CD1c-positive myeloid dendritic cell (primary cell): Measurements from ENCODE around the gene DOCK11.
"Not testable (repeated sequence)": the region's sequence is repeated elsewhere in the genome, so short reads cannot be mapped to it uniquely, and the experiment has no call there.

Experiments used
- DNase-seq: peaks from one replicate; pipeline ENCODE4 v3.0.0-alpha.2; 2016; ENCODE audit errors: extremely low spot score

Gene DOCK11

GRCh38 chrX:118495061-118495921 is at the start of gene DOCK11:
Gene DOCK11, plus strand, starts transcription at chrX:118495815. Its CDS starts 157 bp downstream, at chrX:118495972.
- peak; percentile 85 for DNase-seq

GRCh38 chrX:118448273-118448783 is 47.3 kb upstream of the DOCK11 start:
- no peak for DNase-seq

GRCh38 chrX:118455013-118455412 is 40.6 kb upstream of the DOCK11 start:
- no peak for DNase-seq

DNA sequence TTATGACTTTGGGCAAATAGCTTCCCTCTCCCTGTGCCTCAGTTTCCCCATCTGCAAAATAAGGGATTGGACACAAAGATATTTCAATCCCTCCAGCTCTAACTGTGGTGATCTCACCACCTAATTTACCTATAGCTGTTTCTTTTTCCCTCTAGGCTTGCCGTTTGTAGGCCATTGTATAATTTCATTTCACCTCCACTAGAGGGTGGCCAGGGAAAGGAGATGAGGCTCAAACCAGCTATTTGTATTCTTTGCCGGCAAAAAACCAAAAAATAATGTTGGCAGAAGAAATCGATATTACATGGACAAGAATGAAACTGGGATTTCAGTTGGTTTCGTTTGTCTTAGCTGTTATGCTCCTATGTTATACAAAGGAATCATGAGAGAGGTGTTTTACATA is 36.1 kb upstream of the DOCK11 start:
- peak; percentile 22 for DNase-seq

DNA sequence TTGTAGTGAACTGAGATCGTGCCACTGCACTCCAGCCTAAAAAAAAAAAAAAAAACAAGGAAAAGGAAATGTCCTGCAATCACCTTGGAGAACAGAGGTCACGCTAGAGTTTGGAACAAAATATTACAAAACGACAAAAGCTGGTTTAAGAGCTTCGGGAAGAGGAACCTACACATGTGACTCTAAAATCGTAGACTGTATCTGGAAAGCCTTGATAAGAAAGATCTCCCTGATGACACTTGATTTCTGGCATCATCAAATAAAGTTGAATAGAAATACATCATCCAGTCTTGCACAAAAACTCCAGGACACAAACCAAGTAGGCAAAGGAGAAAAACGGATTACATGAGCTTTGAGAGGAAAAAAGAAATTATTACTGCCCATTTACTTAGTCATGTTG is 31.1 kb upstream of the DOCK11 start:
- DNase-seq: peak; percentile 24

DNA sequence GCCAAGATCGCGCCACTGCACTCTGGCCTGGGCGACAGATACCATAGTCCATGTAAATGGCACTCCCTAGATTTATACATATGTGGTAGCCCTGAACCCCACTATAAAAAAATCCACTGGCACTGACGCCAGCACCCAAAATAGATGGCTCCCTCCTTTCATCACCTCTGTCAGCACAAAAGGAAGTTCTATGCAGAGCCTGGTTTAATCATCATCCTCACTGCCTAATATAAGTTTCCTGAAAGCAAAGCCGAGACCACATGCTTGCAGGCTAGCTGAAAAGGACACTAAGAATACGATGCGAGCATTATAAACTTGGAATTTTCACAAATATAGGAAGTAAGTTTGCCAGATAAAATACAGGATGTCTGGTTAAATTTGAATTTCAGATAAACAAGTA is 27.5 kb upstream of the DOCK11 start:
- DNase-seq: no peak

DNA sequence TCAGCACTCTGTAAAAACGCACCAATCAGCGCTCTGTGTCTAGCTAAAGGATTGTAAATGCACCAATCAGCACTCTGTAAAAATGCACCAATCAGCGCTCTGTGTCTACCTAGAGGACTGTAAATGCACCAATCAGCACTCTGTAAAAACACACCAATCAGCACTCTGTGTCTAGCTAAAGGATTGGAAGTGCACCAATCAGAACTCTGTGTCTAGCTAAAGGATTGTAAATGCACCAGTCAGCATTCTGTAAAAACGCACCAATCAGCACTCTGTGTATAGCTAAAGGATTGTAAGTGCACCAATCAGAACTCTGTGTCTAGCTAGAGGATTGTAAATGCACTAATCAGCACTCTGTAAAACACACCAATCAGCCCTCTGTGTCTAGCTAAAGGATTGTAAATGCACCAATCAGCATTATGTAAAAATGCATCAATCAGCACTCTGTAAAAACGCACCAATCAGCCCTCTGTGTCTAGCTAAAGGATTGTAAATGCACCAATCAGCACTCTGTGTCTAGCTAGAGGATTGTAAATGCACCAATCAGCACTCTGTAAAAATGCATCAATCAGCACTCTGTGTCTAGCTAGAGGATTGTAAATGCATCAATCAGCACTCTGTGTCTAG is 24.8 kb upstream of the DOCK11 start:
- not testable (repeated sequence) for DNase-seq

GRCh38 chrX:118474586-118474985 is 21.0 kb upstream of the DOCK11 start:
- no peak for DNase-seq

GRCh38 chrX:118475903-118476302 is 19.7 kb upstream of the DOCK11 start:
- no peak for DNase-seq

DNA sequence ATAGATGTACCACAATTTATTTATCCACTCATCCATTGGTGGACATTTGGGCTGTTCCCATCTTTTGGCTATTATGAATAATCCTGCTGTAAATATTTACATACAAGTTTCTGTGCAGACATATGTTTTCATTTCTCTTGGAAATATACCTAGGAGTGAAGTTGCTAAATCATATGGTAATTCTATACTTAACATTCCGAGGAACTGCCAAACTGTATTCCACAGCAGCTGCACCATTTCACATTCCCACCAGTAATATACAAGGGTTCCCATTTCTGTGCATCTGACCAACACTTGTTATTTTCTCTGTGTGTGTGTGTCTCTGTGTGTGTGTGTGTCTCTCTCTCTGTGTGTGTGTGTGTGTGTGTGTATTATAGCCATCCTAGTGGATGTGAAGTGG is 15.4 kb upstream of the DOCK11 start:
- DNase-seq: no peak

DNA sequence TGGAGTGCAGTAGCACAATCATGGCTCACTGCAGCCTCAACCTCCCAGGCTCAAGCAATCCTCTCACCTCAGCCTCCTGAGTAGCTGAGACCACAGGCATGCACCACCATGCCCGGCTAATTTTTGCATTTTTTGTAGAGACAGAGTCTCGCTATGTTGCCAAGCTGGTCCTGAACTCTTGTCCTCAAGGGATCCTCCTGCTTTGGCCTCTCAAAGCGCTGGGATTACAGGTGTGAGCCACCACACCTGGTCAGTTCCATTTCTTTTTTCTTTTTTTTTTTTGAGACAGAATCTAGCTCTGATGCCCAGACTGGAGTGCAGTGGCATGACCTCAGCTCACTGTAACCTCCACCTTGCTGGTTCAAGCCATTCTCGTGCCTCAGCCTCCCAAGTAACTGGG is 13.2 kb upstream of the DOCK11 start:
- not testable (repeated sequence) for DNase-seq

DNA sequence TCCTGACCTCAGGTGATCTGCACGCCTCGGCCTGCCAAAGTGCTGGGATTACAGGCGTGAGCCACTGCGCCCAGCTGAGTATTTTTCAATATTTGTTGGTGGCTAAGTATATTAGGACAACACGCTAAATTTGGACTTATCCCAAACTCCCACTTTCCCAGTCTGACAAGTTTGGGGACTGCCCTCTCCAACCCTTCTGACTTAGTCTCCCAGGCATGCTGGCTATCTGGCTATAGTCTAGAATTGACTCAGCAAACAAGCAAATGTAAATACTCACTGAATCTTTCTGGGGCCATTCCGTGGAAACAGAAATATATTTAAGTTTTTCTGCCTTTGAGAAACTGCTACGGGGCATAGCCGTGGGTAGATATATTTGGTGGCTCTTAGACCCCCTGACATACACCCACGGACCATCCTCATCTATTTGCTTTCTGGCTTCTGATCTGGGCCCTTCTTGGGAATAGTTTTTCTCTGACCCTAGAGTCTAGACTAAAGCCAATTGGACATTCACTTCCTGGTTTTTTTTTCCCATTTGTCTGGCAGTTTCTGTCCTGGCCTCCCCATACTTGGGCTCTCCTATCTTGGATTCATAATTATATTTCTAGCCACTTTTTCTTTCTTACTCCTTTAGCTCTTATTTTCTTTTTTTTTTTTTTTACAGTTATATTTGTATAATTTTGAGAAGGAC is 11.3 kb upstream of the DOCK11 start:
- no peak for DNase-seq

DNA sequence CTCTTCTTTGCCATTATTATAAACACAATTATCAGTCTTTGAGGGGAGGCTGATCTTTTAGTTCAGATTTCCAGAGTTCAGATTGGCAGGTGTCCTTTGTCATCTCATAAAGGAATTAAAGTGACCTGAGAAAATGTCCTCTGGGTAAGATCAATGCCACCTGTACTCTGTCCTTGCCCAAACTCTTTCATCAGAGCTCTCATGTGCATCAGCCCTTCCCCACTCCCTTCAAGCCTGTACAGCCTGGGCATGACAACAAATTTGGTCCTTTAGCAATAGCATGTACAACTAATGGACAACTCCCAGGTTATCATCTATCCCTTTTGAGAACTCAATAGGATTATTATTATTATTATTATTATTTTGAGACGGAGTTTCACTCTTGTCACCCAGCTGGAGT is 8.9 kb upstream of the DOCK11 start:
- not testable (repeated sequence) for DNase-seq

DNA sequence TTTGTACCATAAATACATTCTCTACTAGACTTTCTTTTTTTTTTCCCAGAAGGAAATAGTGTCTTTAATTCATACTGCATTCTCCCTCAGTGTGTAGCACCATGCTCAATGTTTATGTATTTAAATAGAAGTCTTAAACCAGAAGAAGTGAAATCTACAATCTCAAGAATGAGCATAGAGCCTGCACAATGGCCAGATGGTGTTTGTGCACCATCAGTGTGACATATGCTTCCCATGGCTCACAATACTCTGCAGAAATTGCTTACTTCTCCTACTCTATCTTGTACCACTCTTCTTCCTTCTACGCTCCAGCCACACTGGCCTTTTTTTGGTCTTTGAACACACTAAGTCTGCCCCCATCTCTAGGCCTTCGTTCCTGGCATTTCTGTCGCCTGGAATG is 2.6 kb upstream of the DOCK11 start:
- DNase-seq: no peak

DNA sequence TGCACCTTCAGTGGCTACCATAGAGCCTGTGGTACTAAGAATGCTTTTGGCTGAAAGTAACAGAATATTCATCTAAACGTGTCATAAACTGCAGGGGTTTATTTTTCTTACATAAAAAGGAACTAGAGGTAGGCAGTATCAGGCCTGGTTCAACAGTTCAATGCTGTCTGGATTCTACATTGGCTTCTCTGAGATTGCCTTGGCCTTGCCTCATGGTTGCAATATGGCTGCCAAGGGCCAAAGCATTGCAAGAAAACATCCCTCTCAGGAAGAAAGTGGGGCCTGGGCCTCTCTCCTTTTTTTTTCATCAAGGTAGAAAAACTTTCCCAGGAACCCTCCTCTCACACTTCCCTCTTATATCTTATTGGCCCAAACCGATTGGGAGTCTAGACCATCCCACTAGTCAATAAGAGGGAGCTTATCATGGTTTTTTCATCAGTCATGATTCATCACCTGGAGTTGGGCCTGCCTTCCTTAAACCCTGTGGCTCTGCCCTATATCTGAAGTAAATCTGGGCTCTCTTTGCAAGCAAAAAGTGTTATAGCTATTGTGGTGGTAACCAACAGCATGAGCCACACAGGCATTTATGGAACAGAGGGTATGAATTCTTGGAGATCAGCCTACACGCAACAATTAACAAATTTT is 1.8 kb upstream of the DOCK11 start:
- DNase-seq: no peak

GRCh38 chrX:118495958-118496762 is 545 bp downstream of the DOCK11 start:
- DNase-seq: peak; percentile 73

GRCh38 chrX:118496763-118497079 is 1.1 kb downstream of the DOCK11 start:
- no peak for DNase-seq

DNA sequence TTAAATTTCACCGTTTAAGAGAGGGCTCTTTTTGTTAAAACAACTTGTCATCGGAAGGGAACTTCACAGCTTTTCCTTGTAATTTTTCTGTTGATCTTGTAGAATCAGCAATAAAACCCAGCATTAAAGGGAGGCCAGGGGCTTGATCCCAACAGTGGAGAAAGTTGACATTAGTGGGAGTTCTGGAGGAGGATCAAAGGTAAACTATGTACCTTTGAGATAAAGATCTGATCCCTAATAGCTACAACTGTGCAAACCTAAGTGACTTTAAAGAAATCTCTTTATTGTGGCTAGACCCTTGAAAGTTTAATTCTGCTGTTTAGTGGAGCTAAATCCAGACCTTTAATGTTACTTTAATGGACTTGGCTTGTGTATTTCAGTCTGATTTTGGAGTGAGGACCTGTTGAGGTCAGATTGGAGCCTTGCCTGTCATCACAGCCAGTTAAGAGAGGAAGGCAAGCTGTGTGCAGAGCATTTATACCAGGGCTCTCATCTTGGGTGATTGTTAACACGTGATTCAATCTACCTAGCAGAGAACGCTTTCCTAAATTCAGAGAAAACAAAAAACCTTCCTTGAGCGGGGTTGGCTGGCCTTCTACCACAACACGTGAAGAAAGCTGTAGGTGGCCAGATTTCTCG is 1.7 kb downstream of the DOCK11 start:
- DNase-seq: no peak

GRCh38 chrX:118498351-118498750 is 2.7 kb downstream of the DOCK11 start:
- DNase-seq: no peak

DNA sequence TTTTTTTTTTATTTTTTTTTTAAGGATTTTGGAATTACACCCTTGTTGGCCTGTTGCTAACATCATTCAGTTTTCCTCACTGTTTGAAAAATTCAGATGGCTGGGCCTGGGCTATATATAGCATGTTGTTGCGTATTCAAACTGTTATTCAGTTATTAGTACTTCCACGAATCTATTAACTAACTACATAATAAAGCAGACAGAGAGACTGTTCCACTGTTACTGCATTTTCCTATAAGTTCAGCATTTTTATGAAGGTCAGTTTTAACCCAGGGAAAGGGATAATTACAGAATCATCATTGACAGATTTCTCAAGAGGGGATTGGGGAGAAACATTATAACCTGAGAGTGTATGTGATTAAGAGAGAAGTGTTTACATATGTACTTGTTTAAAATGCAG is 3.1 kb downstream of the DOCK11 start:
- DNase-seq: no peak

- no peak for DNase-seq
These were observed 3.7 kb downstream of the DOCK11 start for GRCh38 chrX:118499295-118499694.
